Adipocyte (in vitro differentiated cells): ENCODE measurements around the gene SPA17.

ENCODE experiments used
- DNase-seq: peaks from one replicate; pipeline ENCODE4 v3.0.0-alpha.2; 2015; ENCODE audit warnings: low read depth
- H3K27me3 ChIP-seq: replicated peaks from 2 replicates; pipeline ENCODE4 v1.7.0; 2013; ENCODE audit warnings: mild to moderate bottlenecking, low read length, moderate library complexity; ENCODE audit not compliant: control insufficient read depth, insufficient read depth
- H3K36me3 ChIP-seq: 2 replicates; pipeline ENCODE4 v1.7.0; 2013; ENCODE audit warnings: low read length, mild to moderate bottlenecking, moderate library complexity; ENCODE audit not compliant: control insufficient read depth, insufficient read depth, severe bottlenecking
- H3K4me1 ChIP-seq: 2 replicates; pipeline ENCODE4 v1.7.0; 2013; ENCODE audit warnings: mild to moderate bottlenecking, low read length, moderate library complexity; ENCODE audit not compliant: control insufficient read depth, insufficient read depth
- H3K4me3 ChIP-seq: 2 replicates; pipeline ENCODE4 v1.7.0; 2013; ENCODE audit warnings: mild to moderate bottlenecking, low read length, moderate library complexity
- H3K9ac ChIP-seq: 2 replicates; pipeline ENCODE4 v1.7.0; 2013; ENCODE audit warnings: mild to moderate bottlenecking, low read length, moderate library complexity
- H3K9me3 ChIP-seq: 2 replicates; pipeline ENCODE4 v1.7.0; 2013; ENCODE audit warnings: mild to moderate bottlenecking, low read length, moderate library complexity; ENCODE audit not compliant: control insufficient read depth

The SPA17 gene

GRCh38 chr11:124727474-124727873, 53.8 kb downstream of the SPA17 start:
- no peaks in the 10 kb centered on the region for H3K36me3 ChIP-seq
- no peak overlapping the region for H3K4me3 ChIP-seq
- H3K27me3 ChIP-seq = peaks cover 45% of the 10 kb centered on the region
- no peaks in the 10 kb centered on the region for H3K9me3 ChIP-seq
- H3K9ac ChIP-seq = no peak overlapping the region
- peaks cover 15% of the 10 kb centered on the region for H3K4me1 ChIP-seq
- DNase-seq = no peak

- no peaks in the 10 kb centered on the region for H3K9me3 ChIP-seq
- peaks cover 15% of the 10 kb centered on the region for H3K4me1 ChIP-seq
- H3K36me3 ChIP-seq = no peaks in the 10 kb centered on the region
- peaks cover 39% of the 10 kb centered on the region for H3K27me3 ChIP-seq
- no peak overlapping the region for H3K9ac ChIP-seq
- no peak overlapping the region for H3K4me3 ChIP-seq
- no peak for DNase-seq
Measured at GRCh38 chr11:124728134-124728533, 54.4 kb downstream of the SPA17 start.

- no peak for DNase-seq
- Histone ChIP-seq H3K9me3 (no peaks in the 10 kb centered on the region), H3K4me1 (peaks cover 15% of the 10 kb centered on the region), H3K4me3 (no peak overlapping the region), H3K27me3 (peaks cover 31% of the 10 kb centered on the region), H3K9ac (no peak overlapping the region), H3K36me3 (no peaks in the 10 kb centered on the region)
Measured at GRCh38 chr11:124729571-124729970, 55.9 kb downstream of the SPA17 start.

GRCh38 chr11:124732230-124732629, 58.5 kb downstream of the SPA17 start:
- Histone ChIP-seq H3K27me3 (peaks cover 39% of the 10 kb centered on the region), H3K4me3 (no peak overlapping the region), H3K36me3 (no peaks in the 10 kb centered on the region), H3K9ac (no peak overlapping the region), H3K9me3 (no peaks in the 10 kb centered on the region), H3K4me1 (peaks cover 3% of the 10 kb centered on the region)
- no peak for DNase-seq

- no peak for DNase-seq
- Histone ChIP-seq H3K9ac (no peak overlapping the region), H3K36me3 (no peaks in the 10 kb centered on the region), H3K27me3 (peaks cover 70% of the 10 kb centered on the region), H3K4me1 (peaks cover 5% of the 10 kb centered on the region), H3K4me3 (no peak overlapping the region), H3K9me3 (no peaks in the 10 kb centered on the region)
Measured at GRCh38 chr11:124736736-124737135, 63.0 kb downstream of the SPA17 start.

GRCh38 chr11:124737638-124738305, 64.1 kb downstream of the SPA17 start:
- no peak overlapping the region for H3K4me3 ChIP-seq
- H3K9ac ChIP-seq = no peak overlapping the region
- H3K4me1 ChIP-seq = peaks cover 5% of the 10 kb centered on the region
- H3K27me3 ChIP-seq = peaks cover 80% of the 10 kb centered on the region
- DNase-seq = no peak
- no peaks in the 10 kb centered on the region for H3K9me3 ChIP-seq
- no peaks in the 10 kb centered on the region for H3K36me3 ChIP-seq

GRCh38 chr11:124738713-124739478, 65.2 kb downstream of the SPA17 start:
- Histone ChIP-seq H3K27me3 (peaks cover 90% of the 10 kb centered on the region), H3K9ac (no peak overlapping the region), H3K4me1 (peaks cover 5% of the 10 kb centered on the region), H3K36me3 (no peaks in the 10 kb centered on the region), H3K4me3 (peak overlapping the region; percentile 73), H3K9me3 (no peaks in the 10 kb centered on the region)
- DNase-seq = no peak

GRCh38 chr11:124739479-124740276, 66.0 kb downstream of the SPA17 start, which contains the start of gene NRGN:
NRGN (plus strand) TSS chr11:124739942; CDS start chr11:124740085, 143 bp downstream.
- H3K4me3 ChIP-seq = peak within 1 kb of the TSS; percentile 73
- peaks cover 5% of the 10 kb centered on the region for H3K4me1 ChIP-seq
- H3K9ac ChIP-seq = no peak within 1 kb of the TSS
- H3K27me3 ChIP-seq = peaks cover 93% of the 10 kb centered on the region
- no peaks in the 10 kb centered on the region for H3K9me3 ChIP-seq
- peak; percentile 98 for DNase-seq
- no peaks in the 10 kb centered on the region for H3K36me3 ChIP-seq

GRCh38 chr11:124740277-124740882, 66.7 kb downstream of the SPA17 start:
- Histone ChIP-seq H3K9me3 (no peaks in the 10 kb centered on the region), H3K36me3 (no peaks in the 10 kb centered on the region), H3K4me3 (peak overlapping the region; percentile 72), H3K4me1 (peaks cover 5% of the 10 kb centered on the region), H3K27me3 (peaks cover 93% of the 10 kb centered on the region), H3K9ac (no peak overlapping the region)
- DNase-seq = peak; percentile 57

- Histone ChIP-seq H3K27me3 (peaks cover 93% of the 10 kb centered on the region), H3K36me3 (no peaks in the 10 kb centered on the region), H3K9ac (no peak overlapping the region)
Measured at GRCh38 chr11:124742555-124742954, 68.9 kb downstream of the SPA17 start.

GRCh38 chr11:124743050-124743449, 69.3 kb downstream of the SPA17 start:
- Histone ChIP-seq H3K36me3 (no peaks in the 10 kb centered on the region), H3K4me3 (no peak overlapping the region), H3K9me3 (no peaks in the 10 kb centered on the region), H3K27me3 (peaks cover 91% of the 10 kb centered on the region), H3K9ac (no peak overlapping the region), H3K4me1 (peaks cover 13% of the 10 kb centered on the region)
- DNase-seq = no peak

More at GRCh38 chr11:124742555-124742954, 68.9 kb downstream of the SPA17 start:
- H3K9me3 ChIP-seq = no peaks in the 10 kb centered on the region
- DNase-seq = no peak
- peaks cover 13% of the 10 kb centered on the region for H3K4me1 ChIP-seq
- no peak overlapping the region for H3K4me3 ChIP-seq
